SK-N-SH treated with all-trans-retinoic acid at 6 μM for 48 hours (cell line): ENCODE data around the gene ZSCAN9.

Experiments
- ARNTL ChIP-seq: fragments of 450-650 bp; formaldehyde crosslinking; IDR thresholded peaks from 2 replicates; pipeline ENCODE4 v1.5.0; 2020; ENCODE audit warnings: low read depth, mild to moderate bottlenecking, moderate library complexity, borderline replicate concordance
- ESRRG ChIP-seq: fragments of 250-450 bp; sonication (Bioruptor Pico); IDR thresholded peaks from 2 replicates; pipeline ENCODE4 v1.6.1; 2021; ENCODE audit warnings: mild to moderate bottlenecking
- TF ChIP-seq, protein P1 (sequence below): fragments of 250-450 bp; sonication (Bioruptor Pico); IDR thresholded peaks from 2 replicates; pipeline ENCODE4 v1.8.0; 2020; ENCODE audit warnings: mild to moderate bottlenecking, moderate library complexity, borderline replicate concordance

DNA sequence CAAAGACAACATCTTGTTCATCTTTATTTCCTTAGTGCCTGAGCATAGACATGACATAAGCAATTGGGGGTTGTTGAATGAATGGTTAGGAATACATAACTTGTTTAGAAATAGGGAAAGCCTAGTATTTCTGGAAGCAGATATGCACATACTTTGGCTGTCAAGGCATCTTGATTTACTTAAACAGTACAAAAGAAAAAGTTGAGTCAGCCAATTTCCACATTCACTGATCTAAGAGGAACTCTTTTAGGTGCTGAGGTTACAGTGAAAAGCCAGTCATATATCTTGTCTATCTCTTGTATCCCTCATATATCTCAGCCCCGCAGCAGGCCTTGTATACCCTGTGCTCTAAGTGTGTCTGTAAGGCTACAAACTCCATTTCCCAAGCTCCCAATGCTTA is 15.4 kb downstream of the ZSCAN9 start:
- TF ChIP-seq, protein P1, sequence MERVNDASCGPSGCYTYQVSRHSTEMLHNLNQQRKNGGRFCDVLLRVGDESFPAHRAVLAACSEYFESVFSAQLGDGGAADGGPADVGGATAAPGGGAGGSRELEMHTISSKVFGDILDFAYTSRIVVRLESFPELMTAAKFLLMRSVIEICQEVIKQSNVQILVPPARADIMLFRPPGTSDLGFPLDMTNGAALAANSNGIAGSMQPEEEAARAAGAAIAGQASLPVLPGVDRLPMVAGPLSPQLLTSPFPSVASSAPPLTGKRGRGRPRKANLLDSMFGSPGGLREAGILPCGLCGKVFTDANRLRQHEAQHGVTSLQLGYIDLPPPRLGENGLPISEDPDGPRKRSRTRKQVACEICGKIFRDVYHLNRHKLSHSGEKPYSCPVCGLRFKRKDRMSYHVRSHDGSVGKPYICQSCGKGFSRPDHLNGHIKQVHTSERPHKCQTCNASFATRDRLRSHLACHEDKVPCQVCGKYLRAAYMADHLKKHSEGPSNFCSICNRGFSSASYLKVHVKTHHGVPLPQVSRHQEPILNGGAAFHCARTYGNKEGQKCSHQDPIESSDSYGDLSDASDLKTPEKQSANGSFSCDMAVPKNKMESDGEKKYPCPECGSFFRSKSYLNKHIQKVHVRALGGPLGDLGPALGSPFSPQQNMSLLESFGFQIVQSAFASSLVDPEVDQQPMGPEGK, result no peak
- TF ChIP-seq ESRRG (CRISPR knock-in tag) (no peak), ARNTL (CRISPR knock-in tag) (no peak)
